Measurements from ENCODE around the gene KLF17.
"Not testable (repeated sequence)": the region's sequence is repeated elsewhere in the genome, so short reads cannot be mapped to it uniquely, and the experiment has no call there.

The KLF17 gene

DNA sequence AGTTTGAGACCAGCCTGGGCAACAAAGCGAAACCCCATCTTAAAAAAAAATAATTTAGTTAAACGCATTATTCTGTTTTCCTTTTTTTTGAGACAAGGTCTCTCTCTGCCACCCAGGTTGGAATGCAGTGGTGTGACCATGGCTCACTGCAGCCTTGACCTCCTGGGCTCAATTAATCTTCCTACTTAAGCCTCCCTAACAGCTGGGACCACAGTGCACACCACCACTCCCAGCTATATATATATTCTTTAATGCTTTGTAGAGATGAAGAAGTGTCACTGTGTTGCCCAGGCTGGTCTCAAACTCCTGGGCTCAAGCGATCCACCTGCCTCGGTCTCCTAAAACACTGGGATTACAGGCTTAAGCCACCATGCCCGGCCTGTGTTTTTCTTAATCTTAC is 7.7 kb upstream of the KLF17 start:
- no peak for DNase-seq

DNA sequence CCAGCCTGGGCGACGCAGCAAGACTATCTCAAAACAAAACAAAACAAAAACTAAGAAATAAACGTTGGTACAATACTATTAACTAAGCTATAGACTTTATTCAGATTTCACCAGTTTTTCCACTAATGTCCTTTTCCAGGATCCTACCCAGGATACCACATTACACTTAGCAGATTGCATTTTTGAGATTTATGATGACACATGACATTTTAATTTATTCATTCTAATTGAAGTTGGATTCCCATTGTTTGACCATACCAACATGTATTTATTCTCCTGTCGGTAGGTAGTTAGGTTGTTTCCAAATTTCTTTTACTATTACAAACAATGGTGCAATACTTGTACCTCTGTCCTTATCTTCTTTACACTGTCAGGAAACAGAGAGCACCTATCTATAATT is 6.8 kb upstream of the KLF17 start:
- no peak for DNase-seq

DNA sequence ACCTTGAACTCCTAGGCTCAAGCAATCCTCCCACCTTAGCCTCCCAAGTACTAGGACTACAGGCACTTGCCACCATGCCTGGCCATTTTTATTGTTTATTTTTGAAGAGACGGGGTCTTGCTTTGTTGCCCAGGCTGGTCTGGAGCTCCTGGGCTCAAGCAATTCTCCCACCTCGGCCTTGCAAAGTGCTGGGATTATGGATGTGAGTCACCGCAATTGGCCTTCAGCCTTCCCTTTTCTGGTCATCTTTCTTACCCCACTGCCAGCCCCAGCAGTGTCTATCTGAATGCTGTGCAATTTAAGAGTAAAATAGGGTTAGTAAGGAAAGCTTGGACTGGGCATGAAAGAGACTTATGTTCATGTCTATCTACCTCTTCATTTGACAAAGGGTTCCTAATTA is 6.1 kb upstream of the KLF17 start:
- DNase-seq, result no peak

DNA sequence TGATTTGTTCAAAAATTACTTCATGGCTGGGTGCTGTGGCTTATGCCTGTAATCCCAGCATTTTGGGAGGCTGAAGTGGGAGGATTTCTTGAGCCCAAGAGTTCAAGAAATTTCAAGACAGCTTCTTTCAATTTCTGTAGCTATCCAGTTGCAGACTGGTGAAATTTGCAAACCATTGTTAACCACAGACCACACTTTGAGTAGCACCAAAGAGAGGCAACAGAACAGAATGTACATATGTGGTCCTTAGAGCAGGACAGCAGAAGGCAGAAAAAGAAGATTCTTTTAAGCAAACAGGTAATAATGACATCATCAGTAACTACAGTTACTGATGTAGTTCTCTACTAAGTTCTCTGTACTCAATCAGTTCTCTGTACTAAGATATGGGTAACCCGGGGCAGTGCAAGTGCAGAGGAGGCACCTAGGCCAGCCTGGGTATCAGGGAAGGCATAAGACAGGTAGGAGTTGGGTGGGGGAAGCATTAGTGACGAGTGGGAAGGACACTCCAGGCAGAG is 5.5 kb upstream of the KLF17 start:
- DNase-seq, result no peak

DNA sequence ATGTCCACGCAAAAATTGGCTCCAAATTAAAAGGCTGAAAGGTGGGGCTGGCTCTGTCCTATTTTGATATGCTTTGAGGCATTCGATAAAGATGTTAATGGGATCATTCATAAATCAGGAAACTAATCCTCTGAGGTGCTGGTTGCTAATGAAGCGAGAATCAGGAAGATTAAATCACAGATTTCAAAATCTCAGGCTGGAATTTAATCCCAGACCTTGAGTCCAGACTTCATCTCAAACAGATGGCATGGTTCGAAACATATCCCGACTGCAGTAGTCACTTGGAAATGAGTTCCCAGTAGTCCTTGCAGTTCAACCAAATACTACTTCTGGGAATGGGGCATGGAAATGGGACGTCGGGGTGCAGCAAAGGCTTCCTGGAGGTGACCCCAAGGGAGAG is 4.5 kb upstream of the KLF17 start:
- DNase-seq, result no peak

DNA sequence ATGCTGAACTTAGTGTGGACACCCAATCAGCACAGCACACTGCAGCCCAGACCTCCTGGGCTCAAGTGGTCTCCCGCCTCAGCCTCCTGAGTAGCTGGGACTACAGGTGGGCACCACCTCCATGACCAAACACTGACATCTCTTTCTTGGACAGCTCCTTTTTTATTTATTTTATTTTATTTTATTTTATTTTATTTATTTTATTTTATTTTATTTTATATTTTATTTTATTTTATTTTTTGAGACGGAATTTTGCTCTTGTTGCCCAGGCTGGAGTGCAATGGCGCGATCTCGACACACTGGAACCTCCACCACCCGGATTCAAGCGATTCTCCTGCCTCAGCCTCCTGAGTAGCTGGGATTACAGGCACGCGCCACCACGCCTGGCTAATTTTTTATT is 1.3 kb upstream of the KLF17 start:
- not testable (repeated sequence) for DNase-seq

DNA sequence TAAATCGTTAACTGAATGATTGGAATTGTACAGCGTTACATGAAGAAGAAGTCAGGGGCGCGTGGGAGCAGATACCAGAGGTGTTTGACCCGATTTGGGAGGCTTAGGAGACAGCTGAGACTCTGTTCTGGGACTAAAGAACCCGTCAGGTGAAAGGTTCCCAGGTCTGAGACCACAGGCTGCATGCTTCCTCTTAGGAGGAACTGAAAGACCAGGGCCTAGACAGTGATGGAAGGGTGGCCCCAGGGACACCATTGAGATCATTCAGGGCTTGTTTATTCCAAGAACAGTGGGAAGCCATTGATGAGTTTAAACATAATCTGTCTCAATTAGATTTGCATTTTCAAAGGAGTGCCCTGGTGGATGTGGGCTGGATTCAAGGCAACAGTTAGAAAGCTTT is 904 bp downstream of the KLF17 start:
- DNase-seq, result no peak

DNA sequence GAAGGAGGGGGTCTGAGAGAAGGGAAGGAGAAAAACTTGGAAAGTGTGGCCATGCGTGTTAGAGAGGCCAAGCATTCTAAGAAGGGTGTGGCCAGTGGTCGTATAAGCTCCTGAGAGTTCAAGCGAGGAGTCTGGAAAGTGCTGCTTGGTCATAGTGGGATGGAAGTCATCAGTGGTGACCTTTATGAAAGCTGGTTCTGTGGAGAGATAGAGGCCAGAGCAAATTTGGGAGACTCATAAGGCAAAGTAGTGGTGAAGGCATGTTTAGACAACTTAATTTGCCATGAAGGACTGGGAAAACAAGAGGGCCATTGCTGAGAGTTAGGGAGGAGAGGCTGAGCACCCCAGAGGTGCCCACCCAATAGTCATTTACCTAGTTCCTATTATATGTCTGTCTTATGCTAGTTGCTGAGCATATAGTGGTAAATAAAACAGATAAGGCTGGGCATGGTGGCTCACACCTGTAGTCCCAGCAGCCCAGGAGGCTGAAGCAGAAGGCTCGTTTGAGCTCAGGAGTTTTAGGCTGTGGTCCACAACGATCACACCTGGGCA is 1.9 kb downstream of the KLF17 start:
- DNase-seq, result no peak

DNA sequence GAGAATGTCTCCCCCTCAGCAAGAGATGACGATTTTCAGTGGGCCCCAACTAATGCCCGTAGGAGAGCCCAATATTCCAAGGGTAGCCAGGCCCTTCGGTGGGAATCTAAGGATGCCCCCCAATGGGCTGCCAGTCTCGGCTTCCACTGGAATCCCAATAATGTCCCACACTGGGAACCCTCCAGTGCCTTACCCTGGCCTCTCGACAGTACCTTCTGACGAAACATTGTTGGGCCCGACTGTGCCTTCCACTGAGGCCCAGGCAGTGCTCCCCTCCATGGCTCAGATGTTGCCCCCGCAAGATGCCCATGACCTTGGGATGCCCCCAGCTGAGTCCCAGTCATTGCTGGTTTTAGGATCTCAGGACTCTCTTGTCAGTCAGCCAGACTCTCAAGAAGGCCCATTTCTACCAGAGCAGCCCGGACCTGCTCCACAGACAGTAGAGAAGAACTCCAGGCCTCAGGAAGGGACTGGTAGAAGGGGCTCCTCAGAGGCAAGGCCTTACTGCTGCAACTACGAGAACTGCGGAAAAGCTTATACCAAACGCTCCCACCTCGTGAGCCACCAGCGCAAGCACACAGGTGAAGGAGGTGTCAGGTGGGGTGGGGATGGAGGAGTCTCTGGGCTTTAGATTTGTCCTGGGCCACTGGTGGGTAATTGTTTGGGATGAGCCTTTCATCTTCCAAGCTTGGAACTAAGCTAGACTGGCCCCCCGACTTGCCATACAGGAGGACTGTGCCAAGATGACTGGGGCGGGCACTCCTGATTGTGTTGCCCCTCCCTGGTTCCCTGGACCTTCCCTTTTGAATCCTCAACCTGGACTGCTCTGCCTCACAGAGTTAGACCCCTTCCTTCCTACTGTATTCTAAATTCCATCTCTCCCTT is 11.2 kb downstream of the KLF17 start:
- no peak for DNase-seq

DNA sequence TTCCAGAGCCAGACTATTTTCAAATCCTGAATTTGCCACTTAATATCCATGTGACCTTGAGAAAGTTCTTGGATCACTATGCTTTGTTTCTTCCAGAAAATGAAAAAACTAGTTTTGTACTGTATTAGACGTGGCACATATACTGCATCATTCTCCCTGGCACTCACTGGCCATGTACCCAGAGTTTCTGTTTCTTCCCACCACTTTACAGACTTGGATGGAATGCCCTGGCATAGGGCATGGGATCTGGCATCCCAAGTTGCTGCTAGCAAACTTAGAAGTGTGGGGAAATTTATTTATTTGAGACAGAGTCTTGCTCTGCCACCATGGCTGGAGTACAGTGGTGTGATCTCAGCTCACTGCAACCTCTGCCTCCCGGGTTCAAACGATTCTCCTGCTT is 12.8 kb downstream of the KLF17 start:
- DNase-seq, result no peak

DNA sequence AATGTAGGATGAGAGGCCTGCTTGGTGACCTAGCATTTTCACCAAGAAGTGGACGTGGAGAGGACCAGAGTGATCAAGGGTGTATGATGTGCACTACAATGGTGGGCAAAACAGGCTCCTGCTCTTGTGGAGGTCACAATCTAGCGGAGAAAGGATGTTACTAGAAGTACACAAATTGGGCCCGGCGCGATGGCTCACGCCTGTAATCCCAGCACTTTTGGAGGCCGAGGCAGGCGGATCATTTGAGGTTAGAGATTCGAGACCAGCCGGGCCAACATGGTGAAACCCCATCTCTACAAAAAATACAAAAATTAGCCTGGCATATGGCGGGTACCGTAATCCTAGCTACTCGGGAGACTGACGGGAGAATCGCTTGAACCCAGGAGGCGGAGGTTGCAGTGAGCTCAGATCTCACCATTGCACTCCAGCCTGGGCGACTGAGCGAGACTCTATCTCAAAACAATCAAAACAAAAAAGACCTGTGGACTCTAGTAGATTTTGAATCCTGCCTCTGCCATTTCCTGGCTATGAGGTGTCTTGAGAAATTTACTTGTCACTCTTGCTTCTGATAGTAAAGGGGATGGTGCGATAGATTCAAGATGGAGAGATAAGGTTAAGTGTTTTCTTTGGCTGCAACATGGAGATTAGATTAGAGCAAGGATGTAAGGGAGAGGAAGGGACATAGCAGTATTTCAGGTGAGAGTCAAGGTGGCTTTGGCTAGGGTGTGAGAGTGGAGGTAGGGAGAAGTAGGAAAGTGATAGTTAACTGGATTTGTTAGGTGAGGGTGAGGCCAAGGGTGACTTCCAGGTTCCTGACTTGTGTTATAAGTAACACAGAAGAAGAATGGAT is 15.7 kb downstream of the KLF17 start:
- DNase-seq, result no peak

DNA sequence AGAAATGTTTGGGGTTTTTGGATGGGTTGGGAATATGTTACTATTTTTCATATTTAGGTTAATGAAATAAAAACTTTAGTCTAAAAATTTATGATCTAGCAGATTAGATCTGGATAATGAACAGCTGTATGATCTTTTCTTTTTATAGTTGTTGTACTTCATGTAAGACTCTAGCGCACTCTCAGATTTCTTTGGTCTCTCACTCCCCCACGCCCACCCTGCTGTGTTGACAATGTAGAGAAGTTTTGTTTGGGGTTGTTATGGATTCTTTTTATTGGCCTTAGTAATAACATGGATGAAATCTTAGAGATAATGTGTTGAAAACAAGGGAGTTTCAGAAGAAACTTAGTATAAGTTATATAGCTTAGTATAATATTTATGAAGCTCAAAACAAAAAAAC is 17.3 kb downstream of the KLF17 start:
- DNase-seq, result no peak

DNA sequence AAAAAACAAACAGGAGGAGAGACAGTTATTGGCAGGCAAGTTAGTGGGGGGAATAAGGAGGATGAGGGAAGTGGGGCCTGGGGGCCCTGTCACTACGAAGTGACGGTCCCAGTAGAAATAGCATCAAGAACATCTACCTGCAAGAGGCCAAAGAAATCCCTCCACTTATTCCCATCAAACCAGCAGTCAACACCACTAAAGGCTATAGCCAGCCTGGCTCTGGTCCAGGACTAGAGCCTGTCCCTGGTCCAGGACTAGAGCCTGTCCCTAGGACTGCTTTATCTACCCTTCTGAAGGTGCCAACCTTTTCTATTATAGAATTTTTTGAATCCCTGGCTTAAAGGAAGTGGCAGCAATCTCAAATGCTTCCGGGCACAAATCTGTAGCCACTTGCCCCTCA is 19.6 kb downstream of the KLF17 start:
- DNase-seq, result no peak

DNA sequence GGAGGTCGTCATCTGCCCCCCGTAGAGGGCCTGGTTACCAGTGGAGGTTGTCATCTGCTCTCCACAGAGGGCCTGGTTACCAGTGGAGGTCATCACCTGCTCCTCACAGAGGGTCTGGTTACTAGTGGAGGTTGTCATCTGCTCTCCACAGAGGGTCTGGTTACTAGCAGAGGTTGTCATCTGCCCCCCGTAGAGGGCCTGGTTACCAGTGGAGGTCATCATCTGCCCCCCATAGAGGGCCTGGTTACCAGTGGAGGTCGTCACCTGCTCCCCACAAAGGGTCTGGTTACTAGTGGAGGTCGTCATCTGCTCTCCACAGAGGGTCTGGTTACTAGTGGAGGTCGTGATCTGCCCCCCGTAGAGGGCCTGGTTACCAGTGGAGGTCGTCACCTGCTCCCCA is 20.9 kb downstream of the KLF17 start:
- DNase-seq, result not testable (repeated sequence)

DNA sequence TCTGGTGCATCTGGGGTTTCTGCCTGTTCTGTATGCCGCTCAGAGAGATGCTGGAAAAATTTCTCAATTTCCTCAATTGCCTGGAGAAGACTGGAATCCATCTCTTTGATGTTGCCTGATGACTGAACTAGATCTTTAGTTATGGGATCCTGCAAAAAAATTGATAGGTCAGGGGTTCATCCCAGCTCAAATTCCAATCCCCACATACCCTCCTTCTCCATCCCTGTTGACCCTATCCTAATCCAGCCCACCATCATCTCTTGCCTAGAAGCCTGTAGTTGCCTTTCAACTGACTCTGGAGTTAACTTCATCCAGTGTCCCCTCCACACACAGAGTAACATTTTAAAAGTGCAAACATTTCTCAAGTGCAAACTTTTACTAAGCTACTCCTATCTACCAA is 22.9 kb downstream of the KLF17 start, which contains the start of gene KLF18:
Gene KLF18, minus strand, starts transcription at position 101 of the 400 bp plus-strand sequence. Its CDS starts 0 bp downstream, at position 101.
- DNase-seq, result no peak

DNA sequence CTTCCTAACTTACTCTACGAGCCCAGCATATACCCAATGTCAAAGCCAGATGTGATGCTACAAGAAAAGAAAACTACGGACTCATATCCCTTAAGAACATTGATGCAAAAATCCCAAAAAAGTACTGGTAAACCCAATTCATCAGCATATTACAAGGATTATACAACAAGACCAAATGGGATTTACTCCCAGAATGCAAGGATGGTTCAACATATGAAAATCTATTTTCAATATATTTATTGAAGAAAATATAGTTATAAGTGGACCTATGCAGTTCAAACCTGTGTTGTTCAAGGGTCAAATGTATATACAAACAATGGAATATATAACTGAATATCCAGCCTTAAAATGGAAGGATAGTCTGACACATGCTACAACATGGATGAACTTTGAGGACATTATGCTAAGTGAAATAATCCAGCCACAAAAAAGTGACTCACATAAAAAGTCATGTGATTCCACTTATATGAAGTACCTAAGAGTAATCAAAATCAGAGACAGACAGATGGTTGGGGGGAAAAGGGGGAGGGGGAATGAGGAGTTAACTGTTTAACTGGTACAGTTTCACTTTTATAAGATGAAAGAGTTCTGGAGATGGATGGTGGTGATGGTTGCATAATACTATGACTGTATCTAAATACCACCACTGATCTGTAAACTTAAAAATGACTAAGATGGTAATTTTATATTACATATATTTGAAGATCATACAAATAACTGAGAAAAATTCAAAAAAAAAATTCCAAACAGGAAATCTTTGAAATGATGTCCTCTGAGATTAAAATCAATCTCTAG is 26.5 kb downstream of the KLF17 start:
- DNase-seq, result no peak

DNA sequence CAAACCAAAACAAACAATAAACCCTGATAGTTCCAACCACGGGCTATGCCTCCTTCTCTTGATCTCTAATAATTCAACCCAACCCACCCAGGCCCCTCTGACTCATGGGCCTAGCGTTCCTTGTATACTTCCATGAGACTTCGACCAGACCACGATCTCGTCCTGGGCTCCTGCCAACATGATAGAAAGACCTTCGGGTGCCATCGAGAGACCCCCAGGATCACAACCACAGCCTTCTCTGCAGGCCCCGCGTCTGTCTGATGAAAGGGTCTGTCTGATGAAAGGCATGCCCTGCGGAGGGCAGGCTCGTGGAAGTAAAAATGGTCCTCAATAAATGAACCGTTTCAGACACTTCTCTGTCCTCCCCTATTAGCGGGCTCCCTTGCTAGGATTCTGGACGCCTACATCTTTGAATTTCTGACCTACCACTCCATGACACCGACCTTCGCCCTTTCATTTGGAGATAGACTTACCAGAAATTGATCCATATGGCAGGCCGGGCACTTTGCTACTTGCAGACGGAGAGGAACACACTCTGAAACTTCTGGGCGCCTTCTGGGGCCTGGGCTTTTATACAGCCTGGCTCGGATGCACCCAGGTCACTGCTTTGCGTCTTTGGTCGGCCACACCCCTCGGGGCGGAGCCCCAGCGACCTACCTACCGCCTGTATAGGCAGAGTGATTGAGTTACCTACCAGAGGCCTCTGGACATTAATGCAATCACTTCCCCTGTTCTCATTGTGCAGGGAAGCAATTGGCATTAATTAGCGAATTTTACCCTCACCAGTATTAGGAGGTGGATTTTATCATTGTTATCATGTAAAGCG is 28.1 kb downstream of the KLF17 start:
- no peak for DNase-seq

DNA sequence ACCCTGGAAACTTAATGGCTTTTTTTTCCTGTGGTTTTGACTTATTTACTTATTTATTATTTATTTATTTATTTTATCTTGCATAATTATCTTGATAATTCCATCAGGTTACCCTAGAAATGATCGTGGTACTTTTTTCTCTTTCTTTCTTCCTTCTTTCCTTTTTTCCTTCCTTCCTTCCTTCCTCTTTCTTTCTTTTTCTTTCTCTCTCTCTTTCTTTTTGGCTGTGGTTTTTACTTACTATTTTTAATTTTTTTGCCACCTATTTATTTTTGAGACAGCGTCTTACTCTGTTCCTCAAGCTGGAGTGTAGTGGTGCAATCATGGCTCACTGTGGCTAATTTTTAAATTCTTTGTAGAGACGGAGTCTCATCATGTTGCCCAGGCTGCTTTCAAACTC is 29.0 kb downstream of the KLF17 start:
- no peak for DNase-seq

DNA sequence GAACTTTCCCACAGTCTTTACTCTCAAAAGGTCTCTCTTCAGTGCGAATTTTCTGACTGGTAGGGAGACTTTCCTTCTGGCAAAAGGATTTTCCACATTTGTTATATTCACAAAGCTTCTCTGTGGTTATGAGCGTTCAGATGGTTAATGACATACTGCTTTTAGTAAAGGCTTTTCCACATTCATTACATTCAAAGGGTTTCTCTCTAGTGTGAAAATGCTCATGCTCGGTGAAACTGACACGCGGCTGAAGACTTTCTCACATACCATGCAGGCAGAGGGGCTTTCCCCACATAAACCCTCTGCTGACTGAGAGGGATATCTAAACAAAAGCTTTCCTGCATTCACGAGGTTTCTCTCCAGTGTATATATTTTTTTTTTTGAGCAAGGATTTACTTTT is 32.7 kb downstream of the KLF17 start:
- DNase-seq, result no peak

DNA sequence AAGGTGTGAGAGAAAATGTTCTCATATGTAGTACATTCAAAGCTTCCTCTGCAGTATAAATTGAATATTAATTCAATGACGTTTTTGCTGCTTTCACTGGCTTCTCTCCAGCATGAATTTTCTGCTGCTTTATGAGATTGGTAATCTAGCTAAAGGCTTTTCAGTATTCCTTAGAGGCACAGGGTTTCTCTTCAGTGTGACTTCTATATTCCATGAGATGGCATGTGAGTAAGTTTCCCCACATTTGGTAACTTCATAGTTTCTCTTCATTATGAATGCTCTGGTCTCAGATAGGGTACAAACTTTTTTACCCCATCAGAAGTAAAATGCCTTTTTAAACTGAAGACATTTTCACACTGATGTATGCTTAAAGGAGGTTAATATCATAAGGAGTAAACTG is 33.2 kb downstream of the KLF17 start:
- DNase-seq, result no peak

DNA sequence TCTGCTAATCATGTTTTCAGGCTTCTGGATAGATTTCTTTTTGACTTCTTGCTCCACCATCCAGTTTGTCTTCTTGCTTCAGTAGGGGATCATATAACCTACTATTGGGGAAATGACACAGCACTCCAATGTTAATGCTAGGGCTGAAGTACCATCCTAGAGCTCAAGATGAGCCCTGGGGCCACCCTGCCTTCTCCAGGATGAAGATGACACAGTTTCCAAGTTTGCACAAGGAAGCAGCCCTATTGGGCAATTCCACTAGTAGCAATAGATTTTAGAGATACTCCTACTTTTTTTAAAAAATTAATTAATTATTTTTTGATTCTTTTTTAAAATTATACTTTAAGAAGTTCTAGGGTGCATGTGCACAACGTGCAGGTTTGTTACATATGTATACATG is 34.1 kb downstream of the KLF17 start:
- no peak for DNase-seq

DNA sequence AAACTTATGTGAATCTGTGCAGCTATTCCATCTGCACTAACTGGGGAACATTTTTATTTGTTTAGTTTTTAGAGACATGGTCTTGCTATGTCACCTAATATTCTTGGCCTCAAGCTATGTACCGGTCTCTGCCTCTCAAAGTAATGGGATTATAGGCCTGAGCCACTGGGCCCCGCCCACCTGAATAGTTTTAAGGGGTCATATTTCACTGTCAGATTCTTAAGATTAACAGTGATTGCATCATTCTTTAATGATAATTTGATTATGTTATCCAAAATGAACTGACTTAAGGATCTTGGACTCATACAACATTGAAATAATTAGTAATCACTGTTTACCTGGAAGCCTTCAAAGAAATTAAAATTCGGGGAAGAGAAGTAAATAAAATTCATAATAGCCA is 35.4 kb downstream of the KLF17 start:
- no peak for DNase-seq

Measured in stimulated activated CD4-positive, alpha-beta T cell treated with anti-CD3 and anti-CD28 coated beads, Interleukin-4, amount 100 ng/mL, for 4 hours (primary cell).